Transverse colon (tissue), 4 donors: ENCODE results near the gene ABHD16A. TPM values are rescaled to one million over a fixed set of nuclear protein-coding genes. Genes with fewer than 3 reads are reported as not detected.

Experiments
- DNase-seq: peaks from one replicate; pipeline ENCODE4 v3.0.0-alpha.2; 2019
- H3K27ac ChIP-seq, 4 donors: fragments of 200-600 bp; sonication (generic); 2 replicates each; pipeline ENCODE4 v1.5.1; 2016 to 2018; ENCODE audit warnings: inconsistent platforms in 4 of 4
- H3K27me3 ChIP-seq: fragments of 200-600 bp; sonication (generic); 2 replicates; pipeline ENCODE4 v1.5.1; 2017; ENCODE audit warnings: inconsistent platforms
- H3K36me3 ChIP-seq, 4 donors: fragments of 200-600 bp; sonication (generic); 2 replicates each; pipeline ENCODE4 v1.5.1; 2017 to 2019; ENCODE audit warnings: inconsistent platforms in 4 of 4
- H3K4me1 ChIP-seq, 4 donors: fragments of 200-600 bp; sonication (generic); 2 replicates each; pipeline ENCODE4 v1.5.1; 2017 to 2020; ENCODE audit warnings: inconsistent platforms in 4 of 4
- H3K4me3 ChIP-seq, 4 donors: fragments of 200-600 bp; sonication (generic); 1 replicate in 1 of 4; 2 replicates in 3 of 4; pipeline versions ENCODE4 v1.5.1 to v1.6.1; 2017 to 2019; ENCODE audit warnings: inconsistent platforms in 4 of 4
- H3K9me3 ChIP-seq, 2 donors: fragments of 200-600 bp; sonication (generic); 2 replicates each; pipeline ENCODE4 v1.5.1; 2017 to 2019; ENCODE audit warnings: inconsistent platforms in 2 of 2
- CTCF ChIP-seq, 5 experiments: fragments of 200-600 bp in 3 of 5; fragments of 450-650 bp in 2 of 5; sonication (generic) in 3 of 5; IDR thresholded peaks; 1 replicate in 2 of 5; 2 replicates in 3 of 5; pipeline ENCODE4 v1.5.1; 2016 to 2017; ENCODE audit warnings: antibody characterized with exemption in 5 of 5, inconsistent platforms in 3 of 5, mild to moderate bottlenecking in 2 of 5, moderate library complexity in 1 of 5
- EP300 ChIP-seq: sonication (generic); formaldehyde crosslinking; IDR thresholded peaks from one replicate; pipeline ENCODE4 v1.6.1; 2017; ENCODE audit warnings: antibody characterized with exemption, low read depth
- POLR2A ChIP-seq: fragments of 450-650 bp; IDR thresholded peaks from one replicate; pipeline ENCODE4 v1.6.1; 2016; ENCODE audit warnings: antibody characterized with exemption, mild to moderate bottlenecking, moderate library complexity
- POLR2AphosphoS5 ChIP-seq, 3 donors: sonication (generic); formaldehyde crosslinking; IDR thresholded peaks; one replicate each; pipeline ENCODE4 v1.6.1; 2016; ENCODE audit warnings: antibody characterized with exemption in 3 of 3
- WGBS, 2 donors: methylation state at CpG; one replicate each; pipeline ENCODE4 v1.1.5; 2018; ENCODE audit warnings: low coverage in 1 of 2; 5-methylcytosine and 5-hydroxymethylcytosine counted together
- in situ Hi-C, 4 donors: fragments of 200-750 bp; cut with MboI; loops; one replicate each; pipeline versions ENCODE4 v1.15.0 to v1.15.1; 2017; ENCODE audit warnings: low sequenced_read_pairs in 3 of 4, low pct_ligation_motif_present in 1 of 4, low pct_unique_long_range_greater_than_20kb in 1 of 4
- intact Hi-C: fragments of 100-400 bp; cut with DNase I; formaldehyde crosslinking; loops from one replicate; pipeline ENCODE4 v1.15.1; 2023; ENCODE audit warnings: low total_unique reads
- total RNA-seq, 4 donors: library from RNA; depleted of rRNA; stranded (reverse); fragments of >200 nt; gene quantifications; one replicate each; pipeline ENCODE4 v1.1.0, GENCODE V29; 2016

The ABHD16A gene
- total RNA-seq, 4 donors from 2014 or later = 45.4 to 72.8 (median 67.4) TPM

DNA sequence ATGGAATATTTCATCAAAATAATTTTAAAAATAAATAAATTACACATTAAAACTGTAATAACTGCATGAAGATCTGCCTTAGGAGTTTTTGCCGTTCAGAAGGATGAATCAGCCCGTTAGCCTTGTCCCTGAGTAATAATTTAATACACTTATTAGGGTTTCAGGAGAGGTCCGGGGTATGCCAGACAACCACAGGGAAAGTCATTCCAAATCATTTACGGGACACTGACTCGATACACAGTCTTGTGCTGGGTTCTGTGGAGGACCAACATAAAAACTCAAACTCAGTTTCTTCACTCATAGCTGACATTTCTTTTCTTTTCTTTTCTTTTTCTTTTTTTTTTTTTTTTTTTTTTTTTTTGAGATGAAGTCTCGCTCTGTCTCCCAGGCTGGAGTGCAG, 2.8 kb upstream of the ABHD16A start:
- 90 to 91% methylated on average over 5 to 6 of the region's 6 CpGs for WGBS, 2 donors
- intact Hi-C loops (no loop called here), in situ Hi-C loops (no loop called here)
- Histone ChIP-seq H3K9me3 (no peaks in the 10 kb centered on the region), H3K27me3 (no peaks in the 10 kb centered on the region), H3K4me1 (peaks cover 14 to 26% (median 19%) of the 10 kb centered on the region in 4 donors), H3K27ac (no peak overlapping the region), H3K36me3 (no peaks in the 10 kb centered on the region), H3K4me3 (no peak overlapping the region)
- TF ChIP-seq EP300 = no peak
- no peak for TF ChIP-seq POLR2A
- TF ChIP-seq POLR2AphosphoS5 (IDR thresholded peaks at IDR 0.05) = no peak
- TF ChIP-seq CTCF (IDR thresholded peaks at IDR 0.05) = no peak
- DNase-seq = no peak

DNA sequence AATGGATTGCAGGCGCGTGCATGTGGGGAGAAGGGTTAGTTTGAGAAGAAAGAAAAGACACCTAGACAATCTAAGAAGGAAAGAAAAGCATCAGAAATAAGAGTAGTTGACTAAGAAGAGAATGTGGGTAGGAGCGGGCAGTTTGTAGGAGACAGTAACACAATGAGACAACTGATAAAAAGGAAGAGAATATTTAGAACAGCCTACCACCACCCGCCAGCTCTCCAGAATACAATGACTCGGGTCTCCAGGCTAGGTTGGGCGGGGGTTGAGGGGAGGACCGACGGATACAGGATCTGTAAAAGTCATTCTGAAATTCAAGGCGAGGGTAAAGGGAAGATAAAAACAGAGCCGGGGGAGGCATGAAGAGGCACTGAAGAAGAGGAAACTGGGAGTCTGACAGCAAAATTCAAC, 712 bp downstream of the ABHD16A start:
- Histone ChIP-seq H3K4me1 (peaks cover 17 to 27% (median 21%) of the 10 kb centered on the region in 4 donors), H3K36me3 (peaks cover 0 to 5% (median under 1%) of the 10 kb centered on the region in 4 donors), H3K27me3 (no peaks in the 10 kb centered on the region), H3K9me3 (no peaks in the 10 kb centered on the region), H3K4me3 (peak overlapping the region; percentile 66 to 99 (median 91)), H3K27ac (peak overlapping the region; percentile 98 to 100 (median 99))
- 0 to 1% methylated on average over 3 to 10 of the region's 10 CpGs for WGBS, 2 donors
- intact Hi-C loops (no loop called here), in situ Hi-C loops (no loop called here)
- no peak for TF ChIP-seq EP300
- TF ChIP-seq POLR2AphosphoS5 (IDR thresholded peaks at IDR 0.05) = no peak
- no peak for TF ChIP-seq POLR2A
- no peak for TF ChIP-seq CTCF (IDR thresholded peaks at IDR 0.05)
- no peak for DNase-seq

DNA sequence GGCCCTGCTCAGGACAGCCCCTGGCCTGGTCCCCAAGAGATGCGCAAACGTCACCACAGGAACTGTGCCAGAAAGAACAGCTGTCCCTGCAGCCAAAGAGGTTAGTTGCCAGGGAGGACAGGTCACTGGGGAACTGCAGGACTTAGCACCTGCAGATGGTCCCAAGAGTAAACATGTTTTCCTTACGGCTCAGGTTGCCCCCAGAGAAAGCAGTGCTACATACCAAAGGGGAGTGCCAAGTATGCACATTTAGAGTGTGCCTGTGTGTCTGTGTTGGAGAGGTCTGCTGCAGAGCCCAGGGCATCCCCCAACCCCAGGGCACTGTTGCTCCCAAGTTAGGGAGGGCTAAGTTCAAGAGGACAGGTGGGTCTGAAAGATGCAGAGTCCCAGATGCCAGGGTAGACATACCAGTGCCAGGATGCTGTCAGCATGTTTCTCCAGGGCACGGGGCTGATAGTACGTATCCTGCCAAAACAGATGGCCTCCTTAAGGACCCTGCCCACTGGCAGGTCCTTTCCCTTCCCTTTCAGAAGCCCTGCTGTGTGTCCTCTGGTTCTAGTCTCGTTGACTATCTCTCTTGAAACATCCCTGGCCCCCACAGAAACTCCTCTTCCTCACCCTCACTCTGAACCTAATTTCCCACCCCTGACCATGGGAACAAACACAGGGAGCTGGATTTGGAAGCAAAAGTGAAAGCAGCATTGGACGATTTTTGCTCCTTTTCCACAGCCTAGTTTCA, 1.3 kb downstream of the ABHD16A start:
- peaks cover 17 to 27% (median 21%) of the 10 kb centered on the region in 4 donors for H3K4me1 ChIP-seq
- WGBS, 2 donors = 0 to 18% methylated on average over 4 to 7 of the region's 7 CpGs
- peak overlapping the region; percentile 66 to 99 (median 91) for H3K4me3 ChIP-seq
- no peak for TF ChIP-seq POLR2AphosphoS5 (IDR thresholded peaks at IDR 0.05)
- no peak for TF ChIP-seq CTCF (IDR thresholded peaks at IDR 0.05)
- TF ChIP-seq EP300 = no peak
- TF ChIP-seq POLR2A = no peak
- no peak for DNase-seq
- H3K27ac ChIP-seq = peak overlapping the region; percentile 98 to 100 (median 99)
- no peaks in the 10 kb centered on the region for H3K27me3 ChIP-seq
- no peaks in the 10 kb centered on the region for H3K9me3 ChIP-seq
- in situ Hi-C loops (no loop called here), intact Hi-C loops (no loop called here)
- H3K36me3 ChIP-seq = peaks cover 0 to 6% (median 3%) of the 10 kb centered on the region in 4 donors

- H3K4me3 ChIP-seq = no peak overlapping the region
- H3K27ac ChIP-seq = peak overlapping the region in 2 of 4 donors; percentile 2 to 98
- DNase-seq = no peak
- H3K27me3 ChIP-seq = no peaks in the 10 kb centered on the region
- in situ Hi-C loops (no loop called here), intact Hi-C loops (no loop called here)
- 47 to 64% methylated on average over 2 to 5 of the region's 5 CpGs for WGBS, 2 donors
- H3K36me3 ChIP-seq = peaks cover 0 to 15% (median 5%) of the 10 kb centered on the region in 4 donors
- TF ChIP-seq POLR2A (no peak), POLR2AphosphoS5 (IDR thresholded peaks at IDR 0.05) (no peak), EP300 (no peak), CTCF (IDR thresholded peaks at IDR 0.05) (no peak)
- H3K4me1 ChIP-seq = peaks cover 17 to 27% (median 21%) of the 10 kb centered on the region in 4 donors
- no peaks in the 10 kb centered on the region for H3K9me3 ChIP-seq
These were observed 2.3 kb downstream of the ABHD16A start for GRCh38 chr6:31700740-31701401.
